GM19239 (cell line): ENCODE results near the gene RASSF5.
A peak's percentile ranks its signal among the peaks of the same experiment; 100 is the strongest.

Experiments
- DNase-seq: peaks from one replicate; pipeline ENCODE4 v3.0.0; 2011; ENCODE audit warnings: low spot score; ENCODE audit not compliant: insufficient read length
- FAIRE-seq: peaks from 2 replicates; lab custom pipeline; 2011; peaks lifted over from hg19 to GRCh38; lab: Jason Lieb, UNC

RASSF5 gene

DNA sequence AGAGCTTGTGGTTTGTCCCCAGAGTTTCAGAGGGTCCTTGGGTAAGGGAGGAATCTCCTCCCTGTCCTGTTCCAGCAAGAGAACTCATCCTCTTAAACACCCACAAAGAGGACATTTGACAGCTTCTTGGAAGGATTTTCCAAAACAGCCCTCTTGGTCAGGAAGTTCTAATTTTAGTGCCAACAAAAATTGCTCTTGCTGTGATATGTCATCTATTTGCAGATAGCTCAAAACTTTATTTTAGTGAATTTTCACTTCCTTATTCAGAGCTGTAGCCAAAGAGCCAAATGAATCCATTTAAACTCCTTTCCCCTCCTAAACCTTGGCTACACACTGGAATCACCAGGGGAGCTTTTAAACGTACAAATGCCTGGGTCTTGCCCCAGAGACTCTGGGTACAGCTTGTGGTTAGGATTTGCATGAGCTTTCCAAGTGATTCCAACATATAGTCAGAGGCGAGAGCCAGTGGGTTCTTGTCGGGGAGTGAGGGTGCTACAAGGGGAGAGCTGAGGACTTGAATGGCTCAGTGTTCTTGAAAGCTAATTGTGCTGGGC lies 11.8 kb upstream of the RASSF5 start:
- FAIRE-seq (peak; percentile 69), DNase-seq (no peak)

DNA sequence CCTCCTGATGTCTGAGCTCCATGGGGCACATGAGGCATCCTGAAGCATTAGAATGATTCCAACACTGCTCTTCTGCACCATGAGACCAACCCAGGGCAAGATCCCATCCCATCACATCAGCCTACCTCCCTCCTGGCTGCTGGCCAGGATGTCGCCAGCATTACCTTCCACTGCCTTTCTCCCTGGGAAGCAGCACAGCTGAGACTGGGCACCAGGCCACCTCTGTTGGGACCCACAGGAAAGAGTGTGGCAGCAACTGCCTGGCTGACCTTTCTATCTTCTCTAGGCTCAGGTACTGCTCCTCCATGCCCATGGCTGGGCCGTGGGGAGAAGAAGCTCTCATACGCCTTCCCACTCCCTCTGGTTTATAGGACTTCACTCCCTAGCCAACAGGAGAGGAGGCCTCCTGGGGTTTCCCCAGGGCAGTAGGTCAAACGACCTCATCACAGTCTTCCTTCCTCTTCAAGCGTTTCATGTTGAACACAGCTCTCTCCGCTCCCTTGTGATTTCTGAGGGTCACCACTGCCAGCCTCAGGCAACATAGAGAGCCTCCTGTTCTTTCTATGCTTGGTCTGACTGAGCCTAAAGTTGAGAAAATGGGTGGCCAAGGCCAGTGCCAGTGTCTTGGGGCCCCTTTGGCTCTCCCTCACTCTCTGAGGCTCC lies 11.1 kb upstream of the RASSF5 start:
- FAIRE-seq (peak; percentile 96), DNase-seq (no peak)

DNA sequence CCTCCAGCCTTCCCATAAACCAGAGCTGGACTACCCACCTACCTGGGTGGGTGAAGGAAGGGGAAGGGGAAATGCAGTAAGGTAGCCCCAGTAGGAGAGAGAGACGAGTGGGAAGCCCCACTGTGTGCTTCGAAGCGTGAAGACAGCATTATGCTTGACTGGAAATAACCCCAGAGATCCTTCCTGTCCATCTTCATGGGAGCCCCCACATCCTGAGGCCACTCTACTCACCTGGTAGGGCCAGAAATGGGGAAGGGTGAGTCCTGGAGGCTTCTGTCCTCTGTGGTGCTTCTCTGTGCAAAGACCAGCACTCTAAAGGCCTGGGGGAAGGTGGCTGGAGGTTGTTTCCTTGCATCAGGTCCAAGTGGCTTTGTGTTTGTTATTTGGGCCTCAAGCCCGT lies 10.0 kb upstream of the RASSF5 start:
- FAIRE-seq (no peak), DNase-seq (no peak)

DNA sequence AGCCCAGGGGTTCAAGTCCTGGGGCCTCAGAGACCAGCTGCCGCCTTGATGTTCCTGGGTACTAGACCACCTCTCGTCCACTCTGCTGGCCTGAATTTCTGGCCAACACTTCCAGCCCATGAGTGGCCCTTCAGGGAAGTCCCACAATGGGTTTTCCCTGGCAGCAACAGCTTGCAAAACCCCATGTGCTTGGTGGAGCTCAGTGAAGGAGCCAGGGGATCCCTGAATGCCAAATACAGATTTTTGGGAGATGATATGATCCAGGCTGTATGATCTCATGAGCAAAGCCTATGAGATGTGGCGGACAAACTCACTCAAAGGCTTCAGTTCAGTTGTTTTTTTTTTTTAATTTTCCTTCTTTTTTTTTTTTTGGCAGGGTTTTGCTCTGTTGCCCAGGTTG lies 9.6 kb upstream of the RASSF5 start:
- no peak for DNase-seq
- FAIRE-seq: no peak

DNA sequence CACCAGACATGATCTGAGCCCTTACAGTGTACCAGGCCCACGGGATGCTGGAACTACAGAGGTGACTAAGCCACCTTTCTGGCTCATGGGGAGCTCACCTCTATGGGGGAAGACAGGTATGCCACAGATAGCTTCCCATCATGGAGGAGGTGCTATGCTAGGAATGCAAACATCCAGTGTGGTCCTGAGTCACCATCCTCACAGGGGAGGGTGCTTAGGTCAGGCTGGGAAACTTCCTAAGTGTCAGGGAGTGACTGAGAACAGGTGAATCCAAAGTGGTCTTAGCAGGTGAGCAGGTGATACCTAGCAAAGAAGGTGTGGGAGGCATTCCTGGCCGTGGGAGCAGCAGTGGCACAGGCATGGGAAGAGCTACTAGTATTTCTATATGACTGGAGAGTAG lies 8.6 kb upstream of the RASSF5 start:
- DNase-seq (no peak), FAIRE-seq (no peak)

DNA sequence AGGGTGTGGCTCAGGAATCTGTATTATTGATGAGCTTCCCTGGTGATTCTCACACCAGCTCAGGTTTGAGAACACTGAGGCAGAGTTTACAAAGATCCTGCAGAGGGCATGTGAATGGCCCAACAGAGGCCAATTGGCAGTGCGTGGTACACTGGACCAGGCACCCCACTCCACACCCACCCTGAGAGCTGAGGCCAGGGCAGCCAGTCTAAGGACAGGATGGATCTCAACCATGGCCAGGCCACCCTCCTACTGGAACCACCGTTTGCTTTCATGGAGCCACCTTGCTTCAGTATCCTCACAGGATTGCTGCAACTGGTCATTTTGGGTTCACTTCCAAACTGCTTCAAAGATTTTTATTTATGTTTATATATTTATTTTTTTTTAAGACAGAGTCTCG lies 7.3 kb upstream of the RASSF5 start:
- DNase-seq: no peak

DNA sequence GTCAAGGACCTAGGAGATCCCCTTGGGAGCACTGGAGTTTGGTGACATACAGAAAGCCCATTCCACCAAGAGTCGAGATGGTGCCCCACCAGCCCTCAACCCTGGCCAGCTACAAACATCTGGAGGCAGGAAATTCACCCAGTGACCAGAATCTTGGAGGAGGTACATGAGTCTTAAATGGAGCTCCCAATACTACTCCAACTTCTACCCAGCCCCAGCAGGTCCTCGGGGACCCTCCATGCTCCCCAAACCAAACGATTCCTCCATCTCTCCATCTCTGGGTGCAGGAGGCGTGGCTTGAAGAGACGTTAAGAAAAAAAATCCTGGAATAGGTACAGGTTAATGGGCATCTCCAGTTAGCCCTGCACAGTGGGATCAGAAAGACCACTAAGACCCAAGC lies 5.5 kb upstream of the RASSF5 start:
- DNase-seq (no peak), FAIRE-seq (no peak)

More for the DNA sequence above, 7.3 kb upstream of the RASSF5 start:
- no peak for FAIRE-seq

DNA sequence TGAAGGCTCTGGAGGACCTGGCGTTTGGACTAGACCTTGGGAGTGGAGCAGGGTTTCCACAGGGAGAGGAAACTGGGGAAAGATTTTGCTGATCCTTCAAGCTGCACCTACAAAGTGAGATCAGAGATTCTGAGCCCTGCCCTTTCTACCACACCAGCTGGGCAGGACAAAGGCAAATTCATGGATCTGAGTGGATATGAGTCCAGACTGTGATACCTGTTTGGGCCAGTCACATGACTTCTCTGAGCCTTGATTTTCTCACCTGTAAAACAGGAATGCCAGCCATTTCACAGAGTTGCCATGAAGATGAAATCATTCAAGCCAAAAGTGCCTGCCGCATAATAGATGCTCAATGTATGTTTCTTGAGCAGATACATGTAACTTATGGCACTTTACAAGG lies 4.9 kb upstream of the RASSF5 start:
- DNase-seq (no peak), FAIRE-seq (no peak)

DNA sequence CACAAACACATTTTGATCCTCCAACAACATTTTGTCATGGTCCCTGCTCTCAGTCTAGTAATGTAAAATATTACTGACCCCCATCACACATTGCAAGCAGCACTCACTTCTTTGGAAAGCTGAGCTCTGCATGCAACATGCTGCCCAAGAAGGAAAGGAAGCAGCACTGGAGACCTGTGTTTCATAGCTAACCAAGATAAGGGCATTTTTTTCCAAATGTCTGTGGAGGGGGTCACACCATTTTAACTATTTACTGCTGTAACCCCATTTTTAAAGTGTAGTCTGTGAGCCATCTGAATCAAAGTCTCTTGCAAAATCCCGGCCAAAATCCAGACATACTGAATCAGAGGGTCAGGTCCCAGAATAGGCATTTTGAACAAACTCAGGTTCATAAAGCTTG lies 4.5 kb upstream of the RASSF5 start:
- DNase-seq (no peak), FAIRE-seq (no peak)

DNA sequence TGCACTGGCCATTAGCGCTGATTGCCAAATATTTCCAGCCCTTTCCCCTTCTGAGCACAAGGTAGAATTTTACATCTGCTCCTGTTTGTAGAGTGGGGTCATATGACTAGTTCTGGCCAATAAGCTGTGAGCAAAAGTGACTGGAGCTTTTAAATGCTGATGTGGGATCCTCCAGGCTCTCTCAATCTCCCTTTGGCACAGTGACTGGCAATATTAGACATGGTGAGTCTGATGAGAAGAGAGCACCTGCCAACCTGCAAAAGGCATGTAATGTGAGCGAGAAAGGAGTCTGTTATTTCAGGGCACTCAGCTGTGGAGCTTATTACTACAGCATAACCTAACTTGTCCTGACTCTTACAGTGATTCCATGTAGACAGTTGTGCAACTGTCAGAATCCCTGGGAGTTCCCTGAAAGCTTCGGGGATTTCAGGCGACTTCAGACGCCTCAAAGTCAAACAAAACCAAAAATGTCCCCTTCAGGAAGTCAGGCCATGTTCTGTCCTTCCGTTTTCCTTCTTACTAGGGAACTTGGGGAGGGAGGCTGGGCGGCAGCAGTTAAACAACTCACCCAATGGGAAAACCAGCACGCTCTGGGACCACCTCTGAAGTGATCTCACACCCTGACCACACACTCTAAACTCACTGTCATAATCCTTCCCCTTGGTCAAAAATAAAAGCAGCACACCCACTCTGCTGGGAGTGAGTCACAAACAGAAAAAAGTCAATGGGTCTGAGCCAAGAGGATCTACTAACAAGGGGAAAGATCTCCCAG lies 3.6 kb upstream of the RASSF5 start:
- peak; percentile 79 for FAIRE-seq
- DNase-seq: no peak

DNA sequence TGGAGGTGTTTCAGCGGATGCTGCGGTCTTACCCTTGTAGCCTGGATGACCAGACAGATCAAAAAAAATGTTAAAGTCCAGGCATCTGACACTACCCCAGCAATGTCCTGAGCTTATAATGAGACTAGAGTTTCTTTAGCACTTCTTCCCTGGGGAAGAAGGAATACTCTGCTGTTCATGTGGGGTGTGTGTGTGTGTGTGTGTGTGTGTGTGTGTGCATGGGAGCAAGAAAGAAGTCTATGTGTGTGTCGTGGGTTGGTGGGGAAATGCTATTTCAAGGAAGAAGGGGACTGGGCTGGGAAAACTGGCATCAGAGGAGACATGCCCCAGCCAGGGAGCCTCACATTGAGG lies 3.0 kb upstream of the RASSF5 start:
- FAIRE-seq (no peak), DNase-seq (no peak)

DNA sequence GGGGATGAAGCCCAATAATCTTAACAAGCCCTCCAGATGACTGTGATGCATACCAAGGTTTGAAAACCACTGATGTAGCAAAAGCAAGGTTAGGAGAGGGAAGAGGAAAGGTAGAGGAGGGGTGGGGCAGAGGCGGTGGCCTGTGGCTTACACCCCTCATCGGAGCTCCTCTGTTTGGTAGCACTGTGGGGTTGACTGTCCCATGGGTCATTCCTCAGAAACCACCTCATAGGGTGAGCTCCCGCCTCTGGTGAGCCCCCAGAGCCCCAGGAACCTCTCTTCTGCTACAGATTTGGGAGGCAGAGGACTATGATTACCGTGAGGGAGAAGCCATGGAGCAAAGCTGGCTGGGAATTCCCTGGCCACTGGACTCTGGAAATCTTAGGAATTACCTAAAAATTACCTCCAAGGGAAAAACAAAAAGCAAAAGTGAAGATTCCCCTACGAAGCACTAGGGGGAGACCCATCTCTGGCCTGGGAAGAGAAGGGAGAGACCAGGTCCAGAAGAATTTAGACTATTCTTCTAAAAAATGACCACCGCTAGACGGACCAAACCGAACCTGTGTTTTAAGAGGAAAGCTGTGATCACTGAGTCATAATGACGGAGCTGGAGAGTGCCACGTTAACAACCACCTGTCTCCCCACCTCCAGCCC lies 1.5 kb upstream of the RASSF5 start:
- FAIRE-seq (no peak), DNase-seq (no peak)

DNA sequence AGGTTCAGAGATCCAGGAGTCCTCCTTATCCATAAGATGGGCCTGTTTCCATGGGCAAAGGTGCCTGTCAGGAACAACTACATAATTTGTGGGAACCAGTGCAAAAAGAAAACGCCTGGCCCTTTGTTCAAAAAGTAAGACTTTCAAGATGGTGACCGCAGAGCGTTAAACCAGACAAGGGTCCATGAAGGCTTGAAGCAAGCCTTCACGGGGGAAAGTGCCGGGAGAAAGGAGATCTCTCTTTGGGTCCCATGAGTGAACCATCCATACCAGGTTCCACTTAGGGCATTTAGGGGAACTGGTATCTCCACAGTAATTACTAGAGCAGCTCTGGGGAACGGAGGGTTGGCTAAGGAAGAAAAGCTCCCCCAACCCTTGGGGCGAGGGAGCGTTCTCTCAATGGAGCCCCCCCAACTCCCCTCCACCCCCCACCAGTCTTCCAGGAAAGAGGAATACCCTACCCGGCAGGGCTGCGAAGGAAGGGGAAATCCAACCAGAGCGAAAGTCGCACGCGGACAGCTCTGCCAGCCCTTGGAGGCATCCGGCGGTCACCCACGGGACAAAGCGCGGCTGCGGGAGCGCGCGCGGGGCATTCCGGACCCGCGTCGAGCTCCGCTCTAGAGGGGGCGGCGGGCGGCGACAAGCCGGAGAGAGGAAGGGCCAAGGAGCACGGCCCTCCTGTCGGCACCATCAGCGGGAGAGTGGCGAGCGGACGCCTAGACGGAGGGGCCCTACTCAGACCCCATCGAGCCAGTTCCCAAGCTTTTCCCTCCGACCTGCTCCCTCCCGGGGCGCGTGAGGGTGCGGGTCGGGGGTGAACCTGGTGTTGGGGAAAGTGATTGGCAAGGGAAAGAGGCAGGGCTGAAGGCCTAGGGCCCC lies 687 bp upstream of the RASSF5 start:
- FAIRE-seq (no peak), DNase-seq (no peak)

DNA sequence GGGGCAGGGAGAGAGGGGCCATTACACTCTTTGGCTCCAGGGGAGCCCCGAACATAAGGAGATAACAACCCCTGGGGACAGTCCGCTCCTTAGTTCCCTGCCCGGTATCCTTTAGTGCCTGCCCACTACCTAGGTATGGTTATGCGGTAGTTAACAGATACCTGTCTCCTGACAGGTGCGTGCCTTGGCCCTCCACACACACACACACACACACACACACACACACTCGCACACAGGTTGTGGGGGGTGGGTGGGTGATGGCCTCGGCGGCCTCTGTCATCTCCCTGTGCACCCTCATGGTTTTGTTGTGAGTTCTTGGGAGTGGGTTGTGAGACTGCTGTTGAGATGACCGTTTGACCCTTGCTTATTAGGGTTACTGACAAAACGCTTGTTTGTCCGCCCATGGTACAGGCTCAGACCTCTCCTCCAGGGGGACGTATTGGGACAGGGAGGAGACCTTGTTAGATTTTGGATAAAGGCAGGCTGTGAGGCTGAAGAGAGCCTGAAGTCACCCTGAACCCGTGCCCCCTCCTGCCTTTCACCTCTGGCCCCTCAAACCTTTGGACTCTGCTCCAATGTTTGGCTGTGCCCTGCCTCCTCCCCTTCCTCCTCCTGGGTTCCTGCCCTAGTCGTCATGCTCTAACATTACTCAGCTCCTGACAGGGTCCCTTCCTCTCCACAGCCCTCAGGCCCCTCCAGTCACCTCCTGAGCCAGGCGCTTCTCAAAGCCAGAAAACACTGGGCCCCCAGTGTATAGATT lies 979 bp downstream of the RASSF5 start:
- no peak for DNase-seq
- FAIRE-seq: no peak

DNA sequence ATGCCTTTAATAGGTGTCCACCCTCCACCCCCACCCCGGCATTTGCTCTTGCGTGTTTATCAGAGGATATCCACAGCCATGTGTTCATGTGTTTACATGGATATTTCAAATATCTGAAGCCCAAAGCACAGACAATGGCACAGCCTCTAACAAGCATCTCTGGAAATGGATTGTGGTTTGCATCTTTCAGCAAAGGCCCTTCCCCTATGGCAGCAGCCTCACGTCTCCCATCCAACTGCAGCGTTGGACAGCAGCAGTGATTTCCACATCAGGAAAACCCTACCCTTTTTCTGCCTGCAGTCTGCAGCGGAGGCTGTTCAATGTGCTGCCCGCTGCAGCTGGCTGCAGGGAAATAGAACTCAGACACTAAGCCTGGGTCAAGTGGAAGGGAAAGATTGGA lies 1.6 kb downstream of the RASSF5 start:
- FAIRE-seq: no peak

DNA sequence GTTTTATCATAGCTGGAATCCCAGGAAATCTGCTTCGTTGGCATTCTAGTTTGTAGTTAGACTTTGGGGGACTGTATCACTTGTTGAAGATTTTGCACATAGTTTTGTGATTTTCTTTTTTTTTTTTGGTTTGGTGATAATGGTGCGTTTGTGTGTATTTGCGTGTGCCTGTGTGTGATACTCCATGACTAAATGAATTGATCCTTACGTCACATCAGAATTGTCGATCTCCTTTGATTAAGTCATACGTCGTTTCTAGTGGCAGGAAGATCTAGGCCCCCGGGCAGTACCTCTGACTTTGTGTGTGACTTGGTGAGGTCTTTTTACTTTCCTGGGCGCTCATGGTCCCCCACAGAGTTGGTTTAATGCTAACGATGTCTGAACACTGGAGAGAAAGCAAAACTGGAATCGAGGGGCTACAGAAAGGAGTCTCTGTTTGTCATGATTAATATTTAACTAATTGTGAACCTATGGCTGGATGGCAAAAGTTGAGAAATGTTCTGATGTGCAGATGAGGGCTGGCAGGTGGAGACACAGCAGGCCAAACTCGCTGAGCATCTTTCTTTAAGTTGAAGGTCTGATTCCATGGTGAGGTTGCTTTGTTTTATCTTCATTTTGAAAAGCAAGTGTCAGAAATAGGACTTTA lies 2.4 kb downstream of the RASSF5 start:
- FAIRE-seq (peak; percentile 26), DNase-seq (no peak)

More for the DNA sequence above, 1.6 kb downstream of the RASSF5 start:
- DNase-seq: no peak

DNA sequence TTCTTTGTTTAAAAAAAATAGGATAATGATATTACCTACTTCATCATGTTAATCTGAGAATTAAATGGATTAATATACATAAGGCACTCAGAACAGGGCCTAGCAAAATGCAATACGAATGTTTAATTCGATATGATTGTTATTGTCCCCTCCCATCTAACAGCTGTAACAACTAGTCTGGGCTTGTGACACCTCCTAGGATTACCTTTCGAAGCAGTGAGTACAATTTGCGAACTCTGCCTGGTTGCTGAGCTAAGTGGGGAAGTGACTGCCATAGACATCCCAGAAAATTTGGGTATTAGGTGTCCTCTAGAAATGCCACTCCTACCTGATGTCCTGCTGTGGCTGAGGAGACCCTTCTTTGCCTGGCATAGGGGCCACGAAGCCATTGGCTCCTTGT lies 3.0 kb downstream of the RASSF5 start:
- no peak for FAIRE-seq
- no peak for DNase-seq

DNA sequence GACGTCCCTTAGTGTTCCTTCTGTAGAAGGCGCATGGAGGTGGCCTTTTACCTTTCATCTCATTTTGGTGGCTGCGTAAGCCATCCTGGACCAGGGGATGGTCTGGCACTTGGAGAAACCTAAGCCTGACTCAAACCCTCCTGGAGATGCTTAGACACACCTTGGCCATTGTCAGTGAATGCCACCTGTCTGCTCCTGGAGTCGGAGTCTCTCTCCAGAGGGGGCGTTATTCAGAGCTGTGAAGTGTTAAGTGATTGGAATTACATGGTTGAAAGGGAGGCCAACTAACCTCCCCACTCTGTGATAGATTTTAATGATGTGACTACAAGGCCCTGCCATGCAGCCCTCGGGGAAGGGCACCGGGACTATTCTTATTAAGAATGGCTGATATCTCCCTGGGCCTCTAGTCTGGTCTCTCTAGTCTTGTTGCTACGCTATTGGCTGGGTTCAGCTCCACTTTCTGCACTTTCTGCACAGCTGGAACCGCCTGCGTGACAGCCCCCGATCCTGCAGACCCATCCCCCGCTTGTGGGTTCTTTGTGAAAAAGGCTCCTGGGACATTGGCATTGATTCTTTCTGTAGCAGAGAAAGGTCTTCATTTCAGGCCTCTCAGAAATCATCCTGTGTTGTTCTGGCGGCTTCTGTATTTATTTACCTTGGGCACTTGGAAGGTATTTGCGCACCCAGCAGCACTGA lies 4.2 kb downstream of the RASSF5 start:
- no peak for DNase-seq
- no peak for FAIRE-seq
